GM18907 (cell line): Measurements from ENCODE around the gene RPS6KC1.
A peak's percentile ranks its signal among the peaks of the same experiment; 100 is the strongest.
"Not testable (repeated sequence)": the region's sequence is repeated elsewhere in the genome, so short reads cannot be mapped to it uniquely, and the experiment has no call there.

Experiments used
- ATAC-seq: cut with Tn5 transposase; IDR thresholded peaks from one replicate; pipeline ENCODE4 v1.9.1; 2021; ENCODE audit warnings: mild to moderate bottlenecking, moderate library complexity; ENCODE audit not compliant: unreplicated experiment

RPS6KC1 gene

GRCh38 chr1:213200630-213201029 lies 149.6 kb downstream of the RPS6KC1 start:
- ATAC-seq, result no peak

DNA sequence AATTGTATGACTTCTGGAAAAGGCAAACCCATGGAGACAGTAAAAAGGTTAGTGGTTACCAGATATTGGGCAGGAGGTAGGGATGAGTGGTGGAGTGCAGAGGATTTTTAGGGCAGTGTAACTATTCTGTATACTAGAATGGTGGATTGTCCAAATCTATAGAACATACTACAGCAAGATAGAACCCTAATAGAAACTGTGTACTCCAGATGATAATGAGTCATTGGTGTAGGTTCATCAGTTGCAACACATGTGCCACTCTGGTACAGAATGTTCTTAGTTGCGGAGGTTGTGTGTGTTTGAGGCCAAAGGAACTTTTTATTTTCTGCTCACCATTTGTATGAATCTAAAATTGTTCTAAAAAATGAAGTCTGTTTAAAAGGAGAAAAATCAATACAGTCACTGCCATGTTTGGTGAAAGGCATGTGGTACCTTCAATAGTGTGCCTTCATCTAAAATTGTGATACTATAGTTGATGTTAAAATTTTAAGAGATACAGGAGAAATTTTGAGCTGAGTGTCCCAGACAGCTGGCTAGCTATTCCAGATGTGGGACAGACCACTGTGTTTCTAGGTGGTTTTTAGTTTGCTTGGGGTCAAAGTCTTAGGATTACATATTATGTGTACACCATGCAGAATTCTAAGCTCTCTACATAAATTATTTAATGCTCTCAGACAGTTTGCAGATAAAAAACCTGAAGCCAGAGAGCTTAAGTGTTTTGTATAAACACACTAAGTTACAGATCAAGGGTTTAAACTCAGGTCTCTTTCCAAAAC lies 150.5 kb downstream of the RPS6KC1 start:
- no peak for ATAC-seq

- no peak for ATAC-seq
Measured at GRCh38 chr1:213211201-213211600, 160.2 kb downstream of the RPS6KC1 start.

DNA sequence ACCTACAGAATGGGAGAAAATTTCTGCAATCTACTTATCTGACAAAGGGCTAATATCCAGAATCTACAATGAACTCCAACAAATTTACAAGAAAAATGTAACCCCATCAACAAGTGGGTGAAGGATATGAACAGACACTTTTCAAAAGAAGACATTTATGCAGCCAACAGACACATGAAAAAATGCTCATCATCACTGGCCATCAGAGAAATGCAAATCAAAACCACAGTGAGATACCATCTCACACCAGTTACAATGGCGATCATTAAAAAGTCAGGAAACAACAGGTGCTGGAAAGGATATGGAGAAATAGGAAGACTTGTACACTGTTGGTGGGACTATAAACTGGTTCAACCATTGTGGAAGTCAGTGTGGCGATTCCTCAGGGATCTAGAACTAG lies 168.0 kb downstream of the RPS6KC1 start:
- not testable (repeated sequence) for ATAC-seq

GRCh38 chr1:213221209-213221608 lies 170.2 kb downstream of the RPS6KC1 start:
- no peak for ATAC-seq

GRCh38 chr1:213227458-213227857 lies 176.4 kb downstream of the RPS6KC1 start:
- no peak for ATAC-seq

DNA sequence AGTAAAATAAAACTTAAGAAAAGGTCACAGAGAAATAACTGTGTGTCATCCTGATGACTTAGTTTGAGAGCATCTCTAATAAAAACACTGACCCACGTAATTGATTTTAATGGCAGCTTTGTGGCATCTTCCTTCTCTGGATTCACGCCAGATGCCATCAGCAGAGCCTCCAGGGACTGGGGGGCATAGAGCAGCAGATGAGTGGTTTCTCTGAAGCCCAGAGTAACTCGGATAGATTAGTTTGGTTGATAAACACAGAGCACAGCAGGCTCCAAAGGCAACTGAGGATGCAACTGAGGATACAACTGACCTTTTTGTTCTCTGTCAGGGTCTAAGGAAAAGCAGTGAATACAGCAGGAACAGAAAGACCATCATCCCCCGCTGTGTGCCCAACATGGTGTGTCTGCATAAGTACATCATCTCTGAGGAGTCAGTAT lies 180.8 kb downstream of the RPS6KC1 start:
- ATAC-seq, result no peak

DNA sequence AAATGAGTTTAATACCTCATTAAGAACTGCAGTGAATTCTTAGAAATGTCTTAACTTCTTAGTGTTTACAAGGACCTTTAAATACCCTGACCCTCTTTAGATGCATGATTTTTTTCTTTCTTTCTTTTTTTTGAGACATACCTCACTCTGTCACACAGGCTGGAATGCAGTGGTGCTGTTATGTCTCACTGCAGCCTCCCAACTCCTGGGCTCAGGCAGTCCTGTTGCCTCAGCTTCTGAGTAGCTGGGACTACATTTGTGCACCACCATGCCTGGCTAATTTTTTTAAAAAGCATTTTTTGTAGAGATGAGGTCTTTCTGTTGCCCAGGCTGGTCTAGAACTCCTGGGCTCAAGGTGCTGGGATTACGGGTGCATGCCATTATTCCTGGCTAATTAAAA lies 191.8 kb downstream of the RPS6KC1 start:
- ATAC-seq, result no peak

- peak; percentile 53 for ATAC-seq
Measured at GRCh38 chr1:213244664-213245091, 193.6 kb downstream of the RPS6KC1 start.

DNA sequence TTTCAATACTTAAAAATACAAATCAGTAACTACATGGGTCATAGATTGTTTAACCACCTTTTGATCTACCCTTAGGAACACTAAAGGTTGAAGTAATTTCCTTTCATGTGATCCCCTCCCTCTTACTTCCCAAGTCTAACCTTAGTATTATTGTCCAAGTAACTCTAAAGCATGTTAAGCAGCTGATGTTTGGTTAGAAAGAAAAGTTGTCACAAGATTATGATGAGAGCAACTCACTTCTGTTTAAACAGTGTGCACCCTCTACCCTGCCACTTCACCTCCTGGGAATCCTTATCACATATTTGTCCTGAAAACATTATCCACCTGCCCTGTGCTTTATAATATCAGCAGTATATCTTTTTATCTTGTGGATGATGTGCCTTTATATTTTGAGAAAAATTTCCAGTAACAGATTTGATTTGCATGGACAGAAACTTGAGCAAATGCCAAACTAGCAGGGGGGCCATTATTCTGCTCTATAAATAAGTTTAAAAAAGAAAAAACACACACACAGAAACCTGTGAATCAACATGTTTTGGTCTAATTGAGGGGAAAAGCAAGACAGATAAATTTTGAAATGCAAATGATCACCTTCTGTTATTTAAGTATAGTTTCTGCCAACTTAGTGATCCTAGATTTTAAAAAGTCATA lies 194.3 kb downstream of the RPS6KC1 start:
- ATAC-seq, result no peak

- ATAC-seq, result no peak
Measured at GRCh38 chr1:213247038-213247437, 196.0 kb downstream of the RPS6KC1 start.

DNA sequence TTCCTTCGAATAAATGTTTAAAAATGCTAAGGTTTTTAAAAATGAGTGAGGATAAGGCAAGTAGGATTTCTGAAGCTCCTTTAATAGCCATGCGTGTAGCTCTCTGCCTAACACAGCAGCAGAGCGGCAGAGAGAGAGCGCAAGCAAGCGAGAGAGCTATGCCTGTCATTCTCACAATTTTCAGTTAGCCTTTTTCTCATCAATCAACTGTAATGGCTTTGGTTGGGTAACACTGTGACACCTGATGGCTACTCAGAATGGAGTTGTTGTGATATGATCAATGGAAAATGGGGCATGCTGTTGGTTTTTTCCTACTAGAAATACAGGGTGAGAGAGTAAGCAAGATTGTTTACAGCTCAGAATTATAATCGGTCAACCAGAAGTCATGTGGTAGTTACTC lies 198.4 kb downstream of the RPS6KC1 start:
- no peak for ATAC-seq

- no peak for ATAC-seq
Measured at GRCh38 chr1:213250041-213250440, 199.0 kb downstream of the RPS6KC1 start.

GRCh38 chr1:213250446-213250845 lies 199.4 kb downstream of the RPS6KC1 start:
- ATAC-seq, result no peak

GRCh38 chr1:213251972-213252371 lies 200.9 kb downstream of the RPS6KC1 start:
- ATAC-seq, result no peak

GRCh38 chr1:213256438-213257087 lies 205.5 kb downstream of the RPS6KC1 start:
- peak; percentile 88 for ATAC-seq

GRCh38 chr1:213260311-213261075 lies 209.5 kb downstream of the RPS6KC1 start:
- no peak for ATAC-seq

GRCh38 chr1:213264531-213264930 lies 213.5 kb downstream of the RPS6KC1 start:
- ATAC-seq, result no peak

GRCh38 chr1:213266983-213267772 lies 216.1 kb downstream of the RPS6KC1 start:
- ATAC-seq, result no peak

DNA sequence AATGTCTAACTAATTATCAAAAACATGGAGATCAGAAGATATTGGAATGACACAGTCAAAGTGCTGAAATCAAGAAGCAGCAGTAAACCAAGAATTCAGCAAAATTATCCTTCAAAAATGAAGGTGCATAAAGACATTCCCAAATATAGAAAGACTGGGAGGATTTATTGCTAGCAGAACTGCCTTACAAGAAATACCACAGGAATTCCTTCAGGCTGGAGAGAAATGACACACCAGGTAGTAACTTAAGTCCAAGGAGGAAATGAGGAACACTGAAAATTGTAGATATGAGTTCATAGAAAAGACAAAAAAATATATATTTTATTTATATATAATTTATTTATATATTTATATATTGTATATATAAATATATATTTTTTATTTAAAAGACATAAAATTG lies 217.2 kb downstream of the RPS6KC1 start:
- no peak for ATAC-seq
